NCI-H1930 (cell line): ENCODE results near the gene RABL3.
"Not testable (repeated sequence)": the region's sequence is repeated elsewhere in the genome, so short reads cannot be mapped to it uniquely, and the experiment has no call there.

Source experiments
- DNase-seq, 2 experiments: peaks; one replicate each; lab custom pipeline; 2025; lab: John Stamatoyannopoulos, UW

The RABL3 gene

GRCh38 chr3:120683213-120683612, 59.1 kb downstream of the RABL3 start:
- DNase-seq: no peak

DNA sequence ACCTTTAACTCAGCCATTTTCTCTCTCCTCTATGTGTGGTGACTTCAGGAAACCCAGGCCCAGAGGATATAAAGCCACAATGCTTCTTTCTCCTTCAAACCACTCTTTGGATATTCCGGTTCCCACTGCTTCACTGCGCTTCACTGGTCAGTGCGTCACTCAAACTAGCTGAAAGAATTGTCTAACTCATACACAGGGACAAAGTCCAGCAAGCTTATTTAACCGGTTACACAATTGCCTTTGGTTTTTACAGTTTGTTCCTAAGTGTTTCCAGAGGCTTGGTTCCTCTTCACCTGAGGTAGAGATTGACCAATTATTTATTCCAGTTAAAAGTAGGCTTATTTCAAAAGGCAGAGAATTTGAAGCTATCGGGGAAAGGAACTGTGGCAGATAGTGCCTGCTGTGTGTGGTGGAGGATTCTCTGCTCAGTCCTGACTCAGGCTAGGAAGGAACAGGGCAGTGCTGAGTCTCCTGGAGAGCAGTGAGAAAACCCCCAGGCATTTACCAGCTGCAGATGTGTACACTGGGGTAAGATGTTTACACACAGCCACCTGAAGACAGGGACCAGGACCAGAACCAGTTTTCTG, 60.1 kb downstream of the RABL3 start, which contains the start of gene HGD:
Gene HGD, minus strand, starts transcription at position 145 of the 587 bp plus-strand sequence. Its CDS starts 128 bp downstream, at position 17.
- DNase-seq: no peak

DNA sequence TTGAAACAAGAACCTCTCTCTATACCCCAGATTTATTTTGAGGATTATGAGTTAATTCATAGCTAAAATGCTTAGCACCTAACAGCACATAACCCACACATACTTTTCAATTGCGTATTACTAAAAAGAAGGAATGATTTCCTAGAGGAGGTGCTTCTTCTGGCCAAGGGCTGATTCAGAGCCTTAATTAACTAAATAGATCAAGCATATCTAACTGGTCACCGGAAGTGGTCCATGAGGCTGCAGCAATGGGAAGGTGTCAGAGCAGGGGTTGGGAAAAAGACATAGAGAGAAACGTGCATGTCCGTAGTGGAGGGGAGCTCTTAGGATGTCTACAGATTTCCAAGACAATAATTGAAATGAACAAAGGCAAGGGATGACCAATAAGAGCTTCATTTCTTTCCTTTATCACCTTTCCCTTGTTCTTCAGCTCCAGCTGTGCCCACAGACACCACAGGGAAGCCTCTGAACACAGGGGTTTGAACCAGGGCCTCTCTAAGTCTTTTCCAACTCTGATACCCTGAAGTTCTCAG, 60.7 kb downstream of the RABL3 start:
- DNase-seq: no peak

GRCh38 chr3:120681018-120681417, 61.3 kb downstream of the RABL3 start:
- DNase-seq: no peak

DNA sequence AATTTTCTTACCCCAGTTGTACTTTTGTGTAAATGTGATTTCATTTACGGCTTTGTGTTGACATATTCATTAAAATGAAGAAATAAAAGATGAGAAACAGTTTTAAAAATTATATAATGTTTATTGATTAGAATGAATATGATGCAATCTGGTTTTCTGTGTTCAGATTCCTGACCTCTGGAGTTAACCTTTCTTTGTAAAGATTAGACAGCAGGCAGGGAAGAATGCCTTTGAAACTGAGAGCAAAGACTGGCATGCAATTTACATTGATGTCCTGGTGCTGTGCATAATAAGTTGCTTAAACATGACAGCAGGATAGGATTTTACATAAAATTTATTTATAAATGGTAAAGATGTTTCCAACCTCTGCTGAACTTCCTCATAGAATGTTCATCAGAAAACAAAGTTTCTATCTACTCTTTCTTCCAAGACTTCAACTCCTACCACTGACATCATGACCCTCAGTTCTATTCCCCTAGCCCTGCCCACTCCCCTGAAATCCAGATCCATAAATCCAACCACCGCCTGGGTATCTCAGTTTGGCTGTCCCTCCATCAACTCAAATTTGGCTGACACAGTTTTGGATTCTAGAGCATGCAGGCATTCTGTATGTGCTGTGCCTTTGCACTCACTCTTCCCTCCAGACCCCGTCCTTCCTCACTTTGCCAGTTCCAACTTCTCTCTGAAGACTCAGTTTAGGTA, 62.0 kb downstream of the RABL3 start:
- DNase-seq: no peak

GRCh38 chr3:120678984-120679383, 63.3 kb downstream of the RABL3 start:
- no peak for DNase-seq

DNA sequence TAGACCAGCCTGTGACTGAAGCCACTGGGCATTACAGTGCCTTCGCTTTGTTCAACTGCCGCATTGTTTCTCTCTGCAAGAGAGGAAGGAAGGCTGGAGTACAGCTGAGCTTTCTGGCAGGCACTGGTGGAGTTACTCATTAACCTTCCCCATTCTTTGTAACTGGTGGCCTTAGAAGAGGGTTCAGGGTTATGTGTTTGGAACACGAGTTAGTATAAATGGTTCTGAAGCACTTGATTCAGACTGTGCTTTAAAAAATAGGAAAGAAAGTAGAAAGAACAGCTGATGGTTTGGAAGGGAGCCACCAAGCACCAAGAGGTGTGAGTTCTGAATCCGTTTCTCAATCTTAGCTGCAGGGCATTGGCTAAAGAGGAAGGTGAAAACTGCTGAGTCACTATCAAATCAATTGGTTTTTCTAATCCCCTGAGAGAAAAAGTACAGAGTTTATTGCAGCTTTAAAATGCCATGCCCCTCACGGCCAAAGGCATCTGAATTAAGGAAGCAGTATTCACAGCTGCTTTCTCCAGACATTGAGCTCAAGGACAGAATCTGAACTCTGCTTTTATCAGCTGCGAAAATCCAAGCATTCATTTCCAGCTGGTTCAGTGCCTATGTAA, 63.9 kb downstream of the RABL3 start:
- no peak for DNase-seq

DNA sequence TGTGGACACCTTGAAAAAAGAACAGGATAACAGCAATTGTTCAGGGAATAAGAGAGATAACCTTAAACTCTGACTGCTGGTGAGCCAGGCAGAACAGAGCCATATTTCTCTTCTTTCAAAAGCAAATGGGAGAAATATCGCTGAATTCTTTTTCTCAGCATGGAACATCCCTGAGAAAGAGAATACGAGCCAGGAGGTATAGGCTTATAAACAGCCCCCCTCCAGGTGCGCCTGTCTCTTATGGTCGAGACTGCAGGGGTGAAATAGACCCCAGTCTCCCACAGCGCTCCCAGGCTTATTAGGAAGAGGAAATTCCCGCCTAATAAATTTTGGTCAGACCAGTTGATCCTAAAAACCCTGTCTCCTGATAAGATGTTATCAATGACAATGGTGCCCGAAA, 65.1 kb downstream of the RABL3 start:
- not testable (repeated sequence) for DNase-seq

GRCh38 chr3:120673116-120673515, 69.2 kb downstream of the RABL3 start:
- DNase-seq: no peak

- no peak for DNase-seq
These were observed 71.7 kb downstream of the RABL3 start for GRCh38 chr3:120670576-120670975.

DNA sequence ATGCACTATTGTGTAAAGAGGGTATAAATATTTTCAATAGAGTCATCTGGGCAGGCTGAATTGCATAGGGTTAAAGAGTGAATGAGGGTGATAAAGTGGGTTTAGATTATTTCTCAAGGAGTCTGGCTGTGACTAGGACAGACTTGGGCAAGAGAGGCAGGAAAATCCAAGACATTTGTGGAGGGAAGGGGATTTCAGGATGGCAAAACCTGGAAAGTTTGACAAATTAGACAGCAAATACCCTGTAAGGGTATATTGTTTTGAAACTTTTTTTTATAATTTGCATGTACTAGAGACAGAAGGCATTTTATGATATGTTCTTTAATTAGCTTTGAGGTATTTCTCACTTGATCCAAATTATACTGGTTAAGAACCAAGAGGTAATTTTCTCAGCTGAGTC, 77.4 kb downstream of the RABL3 start:
- DNase-seq: no peak

DNA sequence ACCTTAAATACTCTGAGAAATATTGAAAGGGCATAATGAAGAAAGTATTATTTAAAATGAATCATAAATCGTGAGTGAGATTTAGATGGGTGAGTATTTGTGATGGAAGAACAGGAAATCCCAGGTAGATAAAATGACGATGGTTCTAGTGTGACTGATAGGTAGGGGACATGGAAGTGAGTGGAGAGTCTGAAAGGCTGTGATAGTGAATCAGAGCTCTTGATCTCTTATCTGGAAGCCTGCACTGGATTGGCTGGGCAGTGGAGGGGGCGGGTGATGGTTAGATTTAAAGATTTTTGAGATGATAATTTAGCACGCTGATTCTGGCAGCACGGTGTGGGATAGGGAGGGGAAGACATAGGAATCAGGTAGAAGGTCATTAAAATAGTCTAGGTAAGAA, 80.4 kb downstream of the RABL3 start:
- DNase-seq: no peak

DNA sequence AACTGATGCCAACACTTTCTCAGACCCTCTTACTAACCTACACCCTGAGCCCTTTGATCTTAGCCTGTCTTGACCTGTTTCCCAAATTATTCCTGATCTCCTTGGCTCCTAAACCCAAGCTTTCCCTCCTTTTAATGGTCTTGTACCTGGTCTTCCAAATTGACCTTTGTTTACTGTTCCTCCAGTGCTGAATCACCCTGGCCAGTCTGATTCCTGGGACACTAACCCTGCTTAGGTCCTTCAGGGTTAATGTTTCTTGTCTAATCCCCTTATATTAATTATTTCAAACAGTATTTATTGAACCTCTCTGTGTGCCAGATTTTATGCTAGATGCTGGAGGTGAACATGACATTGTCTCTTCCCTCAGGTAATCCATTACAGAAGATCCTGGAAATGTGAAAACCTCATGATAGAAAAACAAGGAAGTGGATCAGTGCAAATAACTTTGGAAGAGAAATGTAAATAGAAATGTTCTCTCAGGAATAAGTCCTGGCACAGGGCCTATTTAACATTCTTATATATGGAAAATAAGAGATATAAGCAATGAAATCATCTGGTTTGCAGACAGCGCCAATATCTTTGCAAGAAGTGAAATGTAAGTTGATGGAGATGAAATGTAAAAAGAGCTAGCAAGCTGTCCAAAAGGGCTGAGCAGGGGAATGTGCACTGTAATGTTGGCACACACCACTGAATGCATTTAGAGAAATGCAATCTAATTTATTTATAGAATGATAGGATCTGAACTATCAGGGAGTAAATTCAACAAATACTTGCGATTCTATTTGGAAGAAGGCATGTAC, 81.0 kb downstream of the RABL3 start:
- no peak for DNase-seq

DNA sequence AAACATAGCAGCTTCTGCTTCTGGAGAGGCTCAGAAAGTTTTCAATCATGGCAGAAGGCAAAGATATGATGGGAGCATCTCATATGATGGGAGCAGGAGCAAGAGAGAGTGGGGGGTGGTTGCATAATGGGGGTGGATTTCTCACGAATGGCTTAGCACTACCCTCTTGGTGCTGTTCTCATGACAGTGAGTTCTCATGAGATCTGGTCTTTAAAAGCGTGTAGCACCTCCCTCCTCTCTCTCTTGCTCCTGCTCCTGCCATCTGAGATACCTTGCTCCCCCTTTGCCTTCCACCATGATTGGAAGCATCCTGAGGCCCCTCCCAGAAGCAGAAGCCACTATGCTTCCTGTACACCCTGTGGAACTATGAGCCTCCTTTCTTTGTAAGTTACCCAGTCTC, 82.5 kb downstream of the RABL3 start:
- no peak for DNase-seq

DNA sequence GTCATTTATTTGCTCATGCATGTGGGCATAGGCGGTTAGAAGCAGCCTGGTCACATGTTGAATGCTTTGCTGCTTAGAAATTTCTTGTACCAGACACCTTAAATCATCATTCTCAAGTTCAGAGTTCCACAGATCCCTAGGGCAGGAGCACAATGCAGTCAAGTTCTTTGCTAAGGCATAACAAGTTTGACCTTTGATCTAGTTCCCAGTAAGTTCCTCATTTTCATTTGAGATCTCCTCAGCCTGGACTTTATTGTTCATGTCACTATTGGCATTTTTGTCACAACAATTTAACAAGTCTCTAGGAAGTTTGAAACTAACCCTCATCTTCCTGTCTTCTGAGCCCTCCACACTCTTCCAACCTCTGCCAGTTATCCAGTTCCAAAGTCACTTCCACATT, 83.0 kb downstream of the RABL3 start:
- no peak for DNase-seq

- no peak for DNase-seq
These were observed 89.3 kb downstream of the RABL3 start for GRCh38 chr3:120652896-120653545.

GRCh38 chr3:120652281-120652680, 90.0 kb downstream of the RABL3 start:
- no peak for DNase-seq

DNA sequence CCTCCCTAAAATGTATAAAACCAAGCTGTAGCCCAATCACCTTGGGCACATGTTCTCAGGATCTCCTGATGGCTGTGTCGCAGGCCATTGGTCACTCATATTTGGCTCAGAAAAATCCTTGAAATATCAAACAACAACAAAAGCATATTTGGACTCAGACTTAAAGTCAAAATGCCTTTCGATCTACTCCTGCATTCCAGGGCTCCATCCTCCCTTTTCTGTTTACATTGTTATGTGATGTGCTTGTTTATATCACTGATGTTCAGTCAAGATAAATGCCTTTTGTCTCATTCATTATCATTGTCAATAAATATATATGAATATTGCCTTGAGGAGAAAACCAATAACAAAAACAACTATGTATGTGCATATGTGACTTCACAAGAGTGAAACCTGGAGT, 92.0 kb downstream of the RABL3 start:
- DNase-seq: no peak

GRCh38 chr3:120649830-120650233, 92.5 kb downstream of the RABL3 start:
- DNase-seq: no peak

DNA sequence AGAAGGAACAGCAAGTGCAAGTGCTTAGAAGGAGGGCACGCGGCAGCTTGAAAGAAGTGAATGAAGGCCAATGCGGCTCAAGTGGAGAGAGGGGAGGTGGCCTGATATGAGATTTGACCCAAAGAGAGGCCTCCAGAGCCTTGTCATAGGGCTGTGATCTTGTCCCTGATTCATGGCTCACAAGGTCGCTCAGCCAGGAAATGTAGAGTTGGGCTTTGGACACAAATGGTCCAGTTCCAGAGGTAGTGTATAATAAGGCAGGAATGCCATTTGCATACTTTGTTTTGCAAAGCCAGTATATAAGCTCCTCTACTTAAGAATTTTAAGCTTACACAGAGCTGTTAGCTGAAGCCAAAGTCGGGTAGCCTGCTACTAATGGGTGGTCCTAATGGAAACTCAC, 94.0 kb downstream of the RABL3 start:
- no peak for DNase-seq

- no peak for DNase-seq
These were observed 95.4 kb downstream of the RABL3 start for GRCh38 chr3:120646771-120647432.
